Calu3 (cell line): Measurements from ENCODE around the gene PICK1. TPM values are rescaled to one million over a fixed set of nuclear protein-coding genes. Genes with fewer than 3 reads are reported as not detected.

Source experiments
- BruUV-seq: library from RNA; stranded (reverse); fragments of 400-500 nt; replicated peaks from 2 replicates; lab custom pipeline; 2021; lab: Mats Ljungman, UMichigan
- CTCF ChIA-PET: fragments of 300-600 bp; sonication (Branson Sonifier 250); formaldehyde crosslinking; loops from one replicate; lab custom pipeline; 2022; ENCODE audit warnings: antibody characterized with exemption; lab: Charles Lee
- DNase-seq: peaks from one replicate; pipeline ENCODE4 v3.0.0; 2022
- H3K27ac Mint-ChIP-seq: one replicate; pipeline ENCODE4 v1.8.0; 2022; ENCODE audit warnings: mixed read lengths; ENCODE audit not compliant: unreplicated experiment
- H3K27me3 Mint-ChIP-seq: one replicate; pipeline ENCODE4 v1.8.0; 2022; ENCODE audit warnings: mixed read lengths; ENCODE audit not compliant: unreplicated experiment
- H3K36me3 Mint-ChIP-seq: one replicate; pipeline ENCODE4 v1.8.0; 2022; ENCODE audit warnings: mild to moderate bottlenecking, moderate library complexity, mixed read lengths; ENCODE audit not compliant: insufficient read depth, unreplicated experiment
- H3K4me1 Mint-ChIP-seq: one replicate; pipeline ENCODE4 v1.8.0; 2022; ENCODE audit warnings: mild to moderate bottlenecking, low read depth, mixed read lengths; ENCODE audit not compliant: unreplicated experiment
- H3K4me3 Mint-ChIP-seq: one replicate; pipeline ENCODE4 v1.8.0; 2022; ENCODE audit warnings: mild to moderate bottlenecking, low read depth, moderate library complexity, mixed read lengths; ENCODE audit not compliant: unreplicated experiment
- H3K9me3 Mint-ChIP-seq: one replicate; pipeline ENCODE4 v1.8.0; 2022; ENCODE audit warnings: low read depth, mixed read lengths; ENCODE audit not compliant: unreplicated experiment
- CTCF ChIP-seq: fragments of 200-600 bp; IDR thresholded peaks from one replicate; pipeline ENCODE4 v1.8.0; 2022; ENCODE audit warnings: antibody characterized with exemption; ENCODE audit not compliant: unreplicated experiment
- intact Hi-C: fragments of 100-400 bp; cut with micrococcal nuclease; formaldehyde crosslinking; loops from one replicate; pipeline ENCODE4 v1.10.0; 2022; ENCODE audit not compliant: unreplicated experiment
- total RNA-seq: library from RNA; stranded (reverse); gene quantifications from 2 replicates; pipeline ENCODE4 v1.2.3, GENCODE V29; 2022

Gene PICK1
- total RNA-seq, 1 experiment from 2014 or later, result 54.2 TPM

GRCh38 chr22:38029901-38030300, 27.3 kb upstream of the PICK1 start:
- Mint-ChIP-seq H3K4me1 (peaks cover 11% of the 10 kb centered on the region), H3K9me3 (no peaks in the 10 kb centered on the region), H3K4me3 (no peak overlapping the region), H3K27ac (no peak overlapping the region), H3K36me3 (peaks cover 8% of the 10 kb centered on the region), H3K27me3 (peaks cover 46% of the 10 kb centered on the region)
- intact Hi-C loops, result no loop called here
- DNase-seq, result no peak
- CTCF ChIA-PET, result no interaction called here
- no peak for TF ChIP-seq CTCF
- BruUV-seq, result no TSS peak

- TF ChIP-seq CTCF, result no peak
- Mint-ChIP-seq H3K9me3 (no peaks in the 10 kb centered on the region), H3K4me1 (peaks cover 18% of the 10 kb centered on the region), H3K27ac (no peak overlapping the region), H3K36me3 (peaks cover 12% of the 10 kb centered on the region), H3K4me3 (no peak overlapping the region), H3K27me3 (peaks cover 40% of the 10 kb centered on the region)
- BruUV-seq, result no TSS peak
- intact Hi-C loops, result no loop called here
- DNase-seq, result no peak
- CTCF ChIA-PET, result no interaction called here
Observed at GRCh38 chr22:38030311-38031133, 26.7 kb upstream of the PICK1 start.

- H3K9me3 Mint-ChIP-seq, result no peaks in the 10 kb centered on the region
- peaks cover 34% of the 10 kb centered on the region for H3K27me3 Mint-ChIP-seq
- CTCF ChIA-PET, result no interaction called here
- no peak for TF ChIP-seq CTCF
- no TSS peak for BruUV-seq
- no peak overlapping the region for H3K27ac Mint-ChIP-seq
- peaks cover 18% of the 10 kb centered on the region for H3K4me1 Mint-ChIP-seq
- no peak overlapping the region for H3K4me3 Mint-ChIP-seq
- intact Hi-C loops, result no loop called here
- no peak for DNase-seq
- peaks cover 13% of the 10 kb centered on the region for H3K36me3 Mint-ChIP-seq
Observed at GRCh38 chr22:38031491-38031890, 25.7 kb upstream of the PICK1 start.

GRCh38 chr22:38032681-38033521, 24.3 kb upstream of the PICK1 start:
- intact Hi-C loops, result no loop called here
- H3K36me3 Mint-ChIP-seq, result peaks cover 13% of the 10 kb centered on the region
- H3K27me3 Mint-ChIP-seq, result peaks cover 22% of the 10 kb centered on the region
- CTCF ChIA-PET, result interaction anchor here (1.3 kb wide), 1 partner anchor 19 kb away, joined by 4 read pairs; no protein-coding TSS in a partner anchor
- H3K4me1 Mint-ChIP-seq, result peaks cover 18% of the 10 kb centered on the region
- H3K27ac Mint-ChIP-seq, result no peak overlapping the region
- H3K4me3 Mint-ChIP-seq, result no peak overlapping the region
- no peak for DNase-seq
- TF ChIP-seq CTCF, result no peak
- H3K9me3 Mint-ChIP-seq, result no peaks in the 10 kb centered on the region
- no TSS peak for BruUV-seq
